KOPT-K1 (cell line): Measurements from ENCODE around the gene TNFSF12.
"Not testable (repeated sequence)": the region's sequence is repeated elsewhere in the genome, so short reads cannot be mapped to it uniquely, and the experiment has no call there.

ENCODE experiments used
- H3K27ac ChIP-seq: fragments of 200-600 bp; sonication (generic); 2 replicates; pipeline ENCODE4 v1.5.1; 2016; ENCODE audit warnings: antibody characterized with exemption, mild to moderate bottlenecking, low read depth, low read length; ENCODE audit not compliant: poor library complexity, severe bottlenecking
- H3K36me3 ChIP-seq: fragments of 200-600 bp; sonication (generic); 2 replicates; pipeline ENCODE4 v1.5.1; 2017; ENCODE audit warnings: antibody characterized with exemption, mild to moderate bottlenecking, low read length, moderate library complexity; ENCODE audit not compliant: insufficient read depth
- H3K9me3 ChIP-seq: fragments of 200-600 bp; sonication (generic); 2 replicates; pipeline ENCODE4 v1.5.1; 2017; ENCODE audit warnings: antibody characterized with exemption, low read length, mild to moderate bottlenecking; ENCODE audit not compliant: insufficient read depth, poor library complexity, severe bottlenecking

Gene TNFSF12

GRCh38 chr17:7583253-7584109 lies 34.6 kb downstream of the TNFSF12 start, which contains the start of gene MPDU1:
MPDU1 (plus strand) TSS chr17:7583852; CDS start chr17:7583863, 11 bp downstream.
- H3K27ac ChIP-seq, result peak within 1 kb of the TSS; percentile 94
- H3K36me3 ChIP-seq, result peaks cover 64% of the 10 kb centered on the region
- H3K9me3 ChIP-seq, result no peaks in the 10 kb centered on the region

- H3K36me3 ChIP-seq, result peaks cover 69% of the 10 kb centered on the region
- no peak overlapping the region for H3K27ac ChIP-seq
Observed at GRCh38 chr17:7586673-7587419, 38.0 kb downstream of the TNFSF12 start.

GRCh38 chr17:7587420-7588151 lies 38.7 kb downstream of the TNFSF12 start:
- no peaks in the 10 kb centered on the region for H3K9me3 ChIP-seq
- peaks cover 71% of the 10 kb centered on the region for H3K36me3 ChIP-seq
- no peak overlapping the region for H3K27ac ChIP-seq

More at GRCh38 chr17:7586673-7587419, 38.0 kb downstream of the TNFSF12 start:
- no peaks in the 10 kb centered on the region for H3K9me3 ChIP-seq

DNA sequence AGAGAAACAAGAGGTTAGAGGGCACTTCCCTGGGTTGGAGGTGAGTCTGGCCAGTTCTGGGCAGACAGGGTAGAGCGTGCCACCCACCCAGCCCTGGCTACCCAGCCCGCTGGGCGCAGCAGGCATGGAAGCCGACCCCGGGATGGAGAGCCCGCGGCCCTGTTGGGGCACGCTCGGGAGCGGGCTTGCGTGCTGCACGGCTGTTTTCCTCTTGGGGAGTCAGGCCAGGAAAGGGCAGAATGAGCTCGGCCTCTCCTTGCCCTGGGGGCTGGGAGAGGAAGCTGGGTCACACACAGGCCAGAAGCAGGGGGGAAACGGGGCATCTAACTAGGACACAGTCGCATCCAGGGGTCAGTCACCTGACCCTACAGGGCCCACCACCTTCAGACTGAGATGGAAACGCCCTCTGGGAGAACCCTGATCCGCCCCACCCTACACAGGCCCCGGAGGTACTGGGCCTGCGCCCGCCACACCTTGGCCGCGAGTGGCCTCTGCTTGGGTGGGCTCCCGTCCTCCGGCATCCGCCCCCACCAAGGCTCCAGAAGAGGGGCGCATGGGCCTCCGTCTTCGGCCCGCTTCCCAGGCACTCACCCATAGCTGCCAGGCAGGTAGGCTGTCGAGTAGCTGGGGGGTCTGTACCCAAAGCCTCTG lies 39.8 kb downstream of the TNFSF12 start:
- no peak overlapping the region for H3K27ac ChIP-seq
- no peaks in the 10 kb centered on the region for H3K9me3 ChIP-seq
- H3K36me3 ChIP-seq, result peaks cover 81% of the 10 kb centered on the region

GRCh38 chr17:7589204-7589868 lies 40.5 kb downstream of the TNFSF12 start:
- Histone ChIP-seq H3K36me3 (peaks cover 88% of the 10 kb centered on the region), H3K27ac (no peak overlapping the region), H3K9me3 (no peaks in the 10 kb centered on the region)

GRCh38 chr17:7589891-7590691 lies 41.2 kb downstream of the TNFSF12 start, which contains the start of gene SOX15:
SOX15 (minus strand) TSS chr17:7590094; CDS start chr17:7589676, 418 bp downstream.
- Histone ChIP-seq H3K27ac (no peak within 1 kb of the TSS), H3K36me3 (peaks cover 95% of the 10 kb centered on the region), H3K9me3 (no peaks in the 10 kb centered on the region)

GRCh38 chr17:7590743-7591142 lies 41.9 kb downstream of the TNFSF12 start:
- no peaks in the 10 kb centered on the region for H3K9me3 ChIP-seq
- peaks cover 99% of the 10 kb centered on the region for H3K36me3 ChIP-seq
- H3K27ac ChIP-seq, result no peak overlapping the region

DNA sequence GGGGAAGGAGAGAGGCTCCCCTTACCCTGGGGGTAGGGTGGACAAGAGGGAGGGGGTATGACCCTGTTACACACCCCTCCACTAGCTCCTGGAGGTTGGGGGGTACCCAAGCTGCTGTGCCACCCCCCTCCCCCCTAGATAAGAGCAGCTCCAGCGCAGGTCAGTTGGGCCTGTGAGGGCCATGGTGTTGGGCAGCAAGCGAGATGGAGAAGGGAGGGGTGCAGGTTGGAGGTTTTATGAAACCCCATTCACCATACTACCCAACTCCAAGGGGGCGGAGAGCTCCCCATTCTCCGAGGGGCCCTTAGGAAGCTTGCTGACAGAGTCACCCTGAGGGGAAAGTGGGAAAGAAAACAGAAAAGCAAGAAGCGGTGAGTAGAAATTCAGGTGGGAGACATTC lies 42.7 kb downstream of the TNFSF12 start:
- Histone ChIP-seq H3K9me3 (no peaks in the 10 kb centered on the region), H3K27ac (no peak overlapping the region), H3K36me3 (peaks cover 100% of the 10 kb centered on the region)

DNA sequence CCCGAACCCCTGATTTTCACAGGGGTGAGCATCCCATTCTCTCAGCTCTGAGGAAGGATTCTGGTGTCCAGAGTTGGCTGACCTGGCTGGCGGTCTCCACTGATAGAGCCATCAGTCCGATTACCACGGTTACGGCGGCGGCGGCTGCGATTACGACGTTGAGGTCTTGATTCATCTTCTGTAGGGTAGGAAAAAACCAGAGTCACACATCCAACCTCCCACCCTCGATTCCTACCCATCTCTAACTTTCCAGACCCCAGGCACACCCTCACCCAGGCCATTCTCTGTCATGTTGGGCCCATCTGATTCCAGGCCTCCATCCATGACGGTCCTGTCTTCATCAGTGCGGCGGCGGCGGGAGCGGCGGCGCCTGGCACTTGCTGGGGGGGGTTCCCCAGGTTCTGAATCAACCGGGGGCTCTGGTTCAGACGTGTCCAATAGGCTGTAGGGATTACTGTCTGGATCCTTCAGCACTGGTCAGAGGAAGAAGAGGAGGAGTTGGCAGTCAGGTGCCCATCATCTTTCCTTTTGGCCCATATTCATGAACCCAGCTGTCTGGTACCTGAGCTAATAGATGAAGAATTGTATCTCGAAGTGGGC lies 43.7 kb downstream of the TNFSF12 start:
- peaks cover 100% of the 10 kb centered on the region for H3K36me3 ChIP-seq
- H3K9me3 ChIP-seq, result no peaks in the 10 kb centered on the region
- no peak overlapping the region for H3K27ac ChIP-seq

DNA sequence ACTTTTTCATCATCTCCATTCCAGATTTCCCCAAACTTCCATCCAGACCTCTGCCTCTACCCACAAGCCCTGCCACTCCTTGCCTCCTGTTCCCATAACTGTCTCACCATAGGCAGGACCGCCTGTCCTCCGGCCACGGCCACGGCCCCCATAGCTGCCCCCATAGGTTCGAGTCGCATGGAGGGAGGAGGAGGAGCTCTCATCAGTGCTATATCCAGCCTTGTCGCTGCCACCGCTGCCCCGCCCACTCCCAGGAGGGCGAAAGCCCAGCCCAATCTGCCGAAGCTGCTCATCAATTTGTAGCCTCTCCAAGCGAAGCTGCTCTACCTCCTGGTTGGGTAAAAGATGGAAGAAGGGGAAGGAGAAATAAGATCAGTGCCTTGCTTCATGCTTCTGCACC lies 44.4 kb downstream of the TNFSF12 start:
- Histone ChIP-seq H3K9me3 (no peaks in the 10 kb centered on the region), H3K36me3 (peaks cover 94% of the 10 kb centered on the region), H3K27ac (no peak overlapping the region)

GRCh38 chr17:7597561-7597960 lies 48.7 kb downstream of the TNFSF12 start:
- H3K9me3 ChIP-seq, H3K27ac ChIP-seq: not testable (repeated sequence)
- peaks cover 94% of the 10 kb centered on the region for H3K36me3 ChIP-seq

DNA sequence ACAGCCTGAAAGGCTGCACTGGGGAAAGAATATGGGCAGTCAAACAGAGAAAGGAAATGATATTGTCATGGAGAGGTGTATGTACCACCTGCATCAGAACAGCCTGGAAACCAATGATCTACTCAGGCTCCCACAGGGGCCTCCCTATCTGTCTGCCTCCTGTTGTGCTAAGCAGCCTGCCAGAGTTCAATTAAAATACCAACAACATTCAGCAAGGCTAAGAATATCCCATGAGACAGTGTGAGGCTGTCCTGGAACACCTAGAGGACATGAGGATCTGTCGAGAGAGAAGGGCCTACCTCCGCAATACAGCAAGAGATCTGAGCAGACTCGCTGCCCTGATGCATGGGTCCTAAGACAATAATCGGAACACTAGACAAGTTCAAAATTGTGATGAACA lies 57.4 kb downstream of the TNFSF12 start:
- Histone ChIP-seq H3K9me3 (no peaks in the 10 kb centered on the region), H3K27ac (no peak overlapping the region)

More for the DNA sequence above, 57.4 kb downstream of the TNFSF12 start:
- peaks cover 68% of the 10 kb centered on the region for H3K36me3 ChIP-seq
